Measurements from ENCODE around the gene ZNF74.
"Not testable (repeated sequence)": the region's sequence is repeated elsewhere in the genome, so short reads cannot be mapped to it uniquely, and the experiment has no call there.

Gene ZNF74

DNA sequence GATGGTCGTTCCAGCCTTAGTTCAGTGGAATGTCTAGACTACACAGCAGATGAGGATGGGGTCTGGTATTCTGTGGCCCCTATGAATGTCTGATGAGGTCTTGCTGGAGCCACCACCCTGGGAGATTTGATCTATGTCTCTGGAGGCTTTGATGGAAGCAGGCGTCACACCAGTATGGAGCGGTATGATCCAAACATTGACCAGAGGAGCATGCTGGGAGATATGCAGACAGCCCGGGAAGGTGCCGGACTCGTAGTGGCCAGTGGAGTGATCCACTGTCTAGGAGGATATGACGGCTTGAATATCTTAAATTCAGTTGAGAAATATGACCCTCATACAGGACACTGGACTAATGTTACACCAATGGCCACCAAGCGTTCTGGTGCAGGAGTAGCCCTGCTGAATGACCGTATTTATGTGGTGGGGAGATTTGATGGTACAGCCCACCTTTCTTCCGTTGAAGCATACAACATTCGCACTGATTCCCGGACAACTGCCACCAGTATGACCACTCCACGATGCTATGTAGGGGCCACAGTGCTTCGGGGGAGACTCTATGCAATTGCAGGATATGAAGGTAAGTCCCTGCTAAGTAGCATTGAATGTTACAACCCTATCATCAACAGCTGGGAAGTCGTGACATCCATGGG, 57.3 kb downstream of the ZNF74 start:
- FAIRE-seq = not testable (repeated sequence)

DNA sequence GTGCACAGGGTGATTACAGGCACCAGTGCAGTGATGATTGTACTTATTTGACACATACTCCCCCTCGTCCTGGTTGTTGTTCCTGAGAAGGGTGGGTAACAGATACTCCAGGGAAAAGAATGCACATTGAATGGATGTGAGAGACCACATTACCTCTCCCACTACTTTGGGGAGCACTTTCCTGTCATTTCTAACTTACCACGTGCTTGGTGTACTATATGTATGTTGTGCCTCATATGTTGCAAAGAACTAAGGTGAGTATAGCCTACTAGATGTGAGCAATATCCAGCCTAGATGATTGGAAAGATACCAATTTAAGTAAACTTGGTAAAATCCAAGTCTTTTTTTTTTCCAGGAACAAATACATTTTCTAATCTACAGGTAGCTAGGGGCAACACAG, 58.0 kb downstream of the ZNF74 start:
- FAIRE-seq = no peak

DNA sequence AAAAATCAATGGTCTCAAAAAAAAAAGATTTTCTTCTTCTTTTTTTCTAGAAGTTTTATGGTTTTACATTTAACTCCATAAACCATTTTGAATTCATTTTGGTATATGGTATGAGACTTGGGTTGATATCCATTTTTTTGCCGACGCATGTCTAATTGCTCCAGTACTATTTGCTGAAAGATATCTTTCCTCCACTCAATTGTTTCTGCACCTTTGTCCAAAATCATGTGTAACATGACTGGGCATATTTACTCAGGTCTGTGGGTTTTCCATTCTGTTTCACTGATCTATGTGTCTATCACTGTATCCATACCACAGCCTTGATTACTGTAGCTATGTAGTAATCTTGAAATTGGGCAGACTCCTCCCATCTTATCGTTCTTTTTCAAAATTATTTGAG, 59.3 kb downstream of the ZNF74 start:
- FAIRE-seq = no peak

DNA sequence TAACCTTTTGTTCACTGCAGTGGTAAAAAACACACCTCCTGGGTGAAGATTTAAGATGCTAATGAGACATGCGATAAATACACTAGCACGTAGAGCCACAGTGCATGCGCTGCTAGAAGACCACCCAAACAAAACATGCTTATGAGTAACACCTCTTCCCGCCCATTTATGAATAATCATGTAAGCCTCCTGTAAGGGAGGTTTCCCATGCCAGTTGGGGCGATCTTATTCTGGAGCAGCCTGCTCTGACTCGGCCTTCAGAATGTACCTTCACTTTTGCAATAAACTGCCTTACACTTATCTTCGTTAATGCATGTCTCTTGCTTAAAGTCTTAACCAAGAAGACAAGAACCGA, 61.7 kb downstream of the ZNF74 start:
- FAIRE-seq = no peak

DNA sequence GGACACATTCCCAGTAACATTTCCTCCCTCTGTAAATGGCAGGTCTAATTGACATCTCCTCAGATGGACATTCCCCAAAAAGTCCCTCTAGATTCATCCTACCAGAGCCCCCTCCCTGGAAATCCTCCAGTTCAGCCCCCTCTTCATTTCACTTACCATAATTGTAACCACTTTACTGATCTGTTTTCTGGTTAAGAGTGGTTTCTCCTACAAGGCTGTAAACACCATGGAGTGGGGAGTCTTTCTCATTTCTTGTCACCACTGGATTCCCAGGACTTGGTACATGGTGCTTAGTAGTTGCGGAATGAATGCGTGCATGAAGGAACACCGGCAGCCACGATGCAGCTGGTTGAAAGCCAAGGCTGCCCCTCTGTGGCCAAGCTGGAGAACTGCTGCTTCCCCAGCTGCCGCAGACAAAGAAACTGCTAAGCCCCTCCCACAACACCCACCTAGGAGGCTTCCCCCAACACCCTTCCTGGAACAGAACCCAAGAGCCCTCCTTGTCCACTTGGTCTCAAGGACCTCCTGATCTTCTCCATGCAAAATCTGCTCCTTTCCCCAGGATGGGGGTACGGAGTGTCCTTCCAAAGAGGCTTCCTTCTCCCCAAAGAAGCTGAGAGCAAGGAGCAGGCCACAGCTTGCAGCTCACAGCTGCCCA, 62.2 kb downstream of the ZNF74 start:
- FAIRE-seq = no peak

DNA sequence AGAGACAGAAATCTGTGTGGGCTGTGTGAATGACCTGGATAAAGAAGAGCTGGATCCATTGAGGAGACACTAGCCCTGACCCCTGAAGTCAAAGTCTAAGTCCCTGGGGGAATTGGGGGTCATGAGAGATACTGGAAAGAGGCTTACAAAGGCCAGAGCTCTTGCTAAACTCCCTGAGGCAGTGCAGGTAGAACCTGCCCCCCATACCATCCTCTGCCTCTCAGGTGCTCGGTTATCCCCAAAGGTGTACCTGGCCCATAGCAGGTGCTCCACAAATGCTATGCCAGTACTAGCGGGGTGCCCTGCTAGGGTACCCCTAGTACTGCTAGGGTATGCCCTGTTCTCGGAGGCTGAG, 62.7 kb downstream of the ZNF74 start:
- no peak for FAIRE-seq

DNA sequence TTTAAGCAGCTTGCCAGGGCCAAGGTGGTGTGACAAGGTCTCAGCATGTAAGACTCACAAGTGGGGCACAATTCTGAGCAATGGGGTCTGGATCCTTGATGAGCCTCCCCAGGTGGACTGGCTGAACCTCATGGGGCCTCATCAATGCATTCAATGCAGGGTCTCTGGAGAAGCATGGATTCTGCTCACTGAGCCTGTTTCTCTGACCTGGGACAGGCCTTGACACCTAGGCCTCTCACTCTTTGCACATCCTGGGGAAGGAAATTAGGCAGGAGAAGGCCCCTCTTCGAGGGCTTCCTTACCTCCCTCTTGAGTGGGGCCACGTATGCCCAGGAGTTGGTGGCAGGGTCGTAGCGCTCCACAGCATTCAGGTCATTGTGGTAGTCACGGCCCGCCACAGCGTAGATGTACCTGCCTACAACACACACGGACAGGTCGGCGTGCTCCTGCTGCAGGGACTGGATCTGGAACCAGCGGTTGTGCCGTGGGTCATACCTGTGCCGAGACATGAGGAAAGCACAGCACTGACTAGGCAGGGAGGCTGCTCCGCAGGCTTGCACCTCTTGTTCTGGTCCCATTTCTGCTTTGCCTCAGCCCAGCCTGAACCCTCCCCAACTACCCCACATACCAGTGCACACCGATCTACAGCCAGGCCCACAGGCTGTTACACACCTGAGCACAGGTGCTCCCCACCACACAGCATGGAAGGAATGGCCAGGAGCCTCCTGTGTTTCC, 63.7 kb downstream of the ZNF74 start:
- FAIRE-seq = no peak

Measured in A204.1 (cell line).